Vagina (tissue), 2 donors: Measurements from ENCODE around the gene ASB18.

Source experiments
- POLR2A ChIP-seq, 2 donors: fragments of 450-650 bp; IDR thresholded peaks; one replicate each; pipeline ENCODE4 v1.6.1; 2017; ENCODE audit warnings: antibody characterized with exemption in 2 of 2, mild to moderate bottlenecking in 2 of 2, moderate library complexity in 2 of 2
- TF ChIP-seq, protein P1 (sequence below), 3 experiments: fragments of 450-650 bp in 2 of 3; fragments of 200-600 bp in 1 of 3; sonication (generic) in 1 of 3; IDR thresholded peaks; one replicate each; pipeline ENCODE4 v1.5.1; 2017 to 2019; ENCODE audit warnings: antibody characterized with exemption in 3 of 3, mild to moderate bottlenecking in 2 of 3, moderate library complexity in 2 of 3

- TF ChIP-seq, protein P1, sequence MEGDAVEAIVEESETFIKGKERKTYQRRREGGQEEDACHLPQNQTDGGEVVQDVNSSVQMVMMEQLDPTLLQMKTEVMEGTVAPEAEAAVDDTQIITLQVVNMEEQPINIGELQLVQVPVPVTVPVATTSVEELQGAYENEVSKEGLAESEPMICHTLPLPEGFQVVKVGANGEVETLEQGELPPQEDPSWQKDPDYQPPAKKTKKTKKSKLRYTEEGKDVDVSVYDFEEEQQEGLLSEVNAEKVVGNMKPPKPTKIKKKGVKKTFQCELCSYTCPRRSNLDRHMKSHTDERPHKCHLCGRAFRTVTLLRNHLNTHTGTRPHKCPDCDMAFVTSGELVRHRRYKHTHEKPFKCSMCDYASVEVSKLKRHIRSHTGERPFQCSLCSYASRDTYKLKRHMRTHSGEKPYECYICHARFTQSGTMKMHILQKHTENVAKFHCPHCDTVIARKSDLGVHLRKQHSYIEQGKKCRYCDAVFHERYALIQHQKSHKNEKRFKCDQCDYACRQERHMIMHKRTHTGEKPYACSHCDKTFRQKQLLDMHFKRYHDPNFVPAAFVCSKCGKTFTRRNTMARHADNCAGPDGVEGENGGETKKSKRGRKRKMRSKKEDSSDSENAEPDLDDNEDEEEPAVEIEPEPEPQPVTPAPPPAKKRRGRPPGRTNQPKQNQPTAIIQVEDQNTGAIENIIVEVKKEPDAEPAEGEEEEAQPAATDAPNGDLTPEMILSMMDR (IDR thresholded peaks at IDR 0.05): no peak
- no peak for TF ChIP-seq POLR2A (IDR thresholded peaks at IDR 0.05)
Measured at GRCh38 chr2:236254001-236254400, 10.2 kb downstream of the ASB18 start.
